Lower lobe of right lung (tissue), 2 donors: ENCODE measurements around the gene LRRC23. TPM values are rescaled to one million over a fixed set of nuclear protein-coding genes. Genes with fewer than 3 reads are reported as not detected.
"Not testable (repeated sequence)": the region's sequence is repeated elsewhere in the genome, so short reads cannot be mapped to it uniquely, and the experiment has no call there.

Source experiments
- ATAC-seq, 2 donors: fragments of 200-7000 bp; cut with Tn5 transposase; one replicate each; pipeline ENCODE4 v1.9.1; 2020 to 2022; ENCODE audit warnings: mild to moderate bottlenecking in 2 of 2, moderate library complexity in 2 of 2
- DNase-seq: peaks from one replicate; pipeline ENCODE4 v3.0.0-alpha.2; 2020
- H3K27ac ChIP-seq: fragments of 200-600 bp; one replicate; pipeline ENCODE4 v1.8.0; 2022
- H3K27me3 ChIP-seq: fragments of 200-600 bp; one replicate; pipeline ENCODE4 v1.8.0; 2022; ENCODE audit warnings: low read depth
- H3K36me3 ChIP-seq: fragments of 200-600 bp; one replicate; pipeline ENCODE4 v1.8.0; 2022; ENCODE audit warnings: mild to moderate bottlenecking
- H3K4me1 ChIP-seq: fragments of 200-600 bp; one replicate; pipeline ENCODE4 v1.8.0; 2022
- H3K4me3 ChIP-seq: fragments of 200-600 bp; one replicate; pipeline ENCODE4 v1.8.0; 2022; ENCODE audit warnings: mild to moderate bottlenecking
- H3K9me3 ChIP-seq: fragments of 200-600 bp; one replicate; pipeline ENCODE4 v1.8.0; 2022
- intact Hi-C: fragments of 100-400 bp; cut with DNase I; formaldehyde crosslinking; loops from one replicate; pipeline ENCODE4 v1.11.0; 2022
- total RNA-seq: library from RNA; stranded (reverse); fragmentation: NEBNext Ultra II Directional; extraction: Animal tissue kit (Norgen Biotek cat#: 25700); gene quantifications from one replicate; pipeline ENCODE4 v1.2.1, GENCODE V29; 2021
- TF ChIP-seq, protein P1 (sequence below): fragments of 200-600 bp; IDR thresholded peaks from one replicate; pipeline ENCODE4 v1.8.0; 2022; ENCODE audit warnings: antibody characterized with exemption, mild to moderate bottlenecking
- donor health status: DM: no; HTN: yes; CAD: no; lungs with severe emphysema.

The LRRC23 gene
- total RNA-seq, 1 donor from 2014 or later: 26.6 TPM

DNA sequence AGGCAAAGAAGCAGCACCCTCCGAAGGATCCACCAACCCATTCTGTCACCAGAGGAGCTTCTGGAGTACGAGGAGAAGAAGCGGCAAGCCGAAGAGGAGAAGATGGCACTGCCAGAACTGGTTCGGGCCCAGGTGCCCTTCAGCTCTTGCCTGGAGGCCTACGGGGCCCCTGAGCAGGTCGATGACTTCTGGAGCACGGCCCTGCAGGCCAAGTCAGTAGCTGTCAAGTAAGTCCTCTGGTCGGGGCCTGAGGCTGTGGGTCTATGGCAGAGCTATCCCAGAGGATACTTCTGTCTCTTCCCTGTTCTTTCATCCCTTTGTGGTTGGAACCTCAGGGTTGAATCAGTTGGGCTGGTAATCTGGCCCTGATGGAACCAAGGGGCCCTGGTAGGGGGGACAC, 43.2 kb upstream of the LRRC23 start:
- TF ChIP-seq, protein P1, sequence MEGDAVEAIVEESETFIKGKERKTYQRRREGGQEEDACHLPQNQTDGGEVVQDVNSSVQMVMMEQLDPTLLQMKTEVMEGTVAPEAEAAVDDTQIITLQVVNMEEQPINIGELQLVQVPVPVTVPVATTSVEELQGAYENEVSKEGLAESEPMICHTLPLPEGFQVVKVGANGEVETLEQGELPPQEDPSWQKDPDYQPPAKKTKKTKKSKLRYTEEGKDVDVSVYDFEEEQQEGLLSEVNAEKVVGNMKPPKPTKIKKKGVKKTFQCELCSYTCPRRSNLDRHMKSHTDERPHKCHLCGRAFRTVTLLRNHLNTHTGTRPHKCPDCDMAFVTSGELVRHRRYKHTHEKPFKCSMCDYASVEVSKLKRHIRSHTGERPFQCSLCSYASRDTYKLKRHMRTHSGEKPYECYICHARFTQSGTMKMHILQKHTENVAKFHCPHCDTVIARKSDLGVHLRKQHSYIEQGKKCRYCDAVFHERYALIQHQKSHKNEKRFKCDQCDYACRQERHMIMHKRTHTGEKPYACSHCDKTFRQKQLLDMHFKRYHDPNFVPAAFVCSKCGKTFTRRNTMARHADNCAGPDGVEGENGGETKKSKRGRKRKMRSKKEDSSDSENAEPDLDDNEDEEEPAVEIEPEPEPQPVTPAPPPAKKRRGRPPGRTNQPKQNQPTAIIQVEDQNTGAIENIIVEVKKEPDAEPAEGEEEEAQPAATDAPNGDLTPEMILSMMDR: no peak
- ATAC-seq (no peak), DNase-seq (no peak)
- Histone ChIP-seq H3K27ac (no peak overlapping the region), H3K36me3 (peaks cover 96% of the 10 kb centered on the region), H3K27me3 (no peaks in the 10 kb centered on the region), H3K4me1 (no peaks in the 10 kb centered on the region), H3K9me3 (no peaks in the 10 kb centered on the region), H3K4me3 (no peak overlapping the region)
- intact Hi-C loops: no loop called here

DNA sequence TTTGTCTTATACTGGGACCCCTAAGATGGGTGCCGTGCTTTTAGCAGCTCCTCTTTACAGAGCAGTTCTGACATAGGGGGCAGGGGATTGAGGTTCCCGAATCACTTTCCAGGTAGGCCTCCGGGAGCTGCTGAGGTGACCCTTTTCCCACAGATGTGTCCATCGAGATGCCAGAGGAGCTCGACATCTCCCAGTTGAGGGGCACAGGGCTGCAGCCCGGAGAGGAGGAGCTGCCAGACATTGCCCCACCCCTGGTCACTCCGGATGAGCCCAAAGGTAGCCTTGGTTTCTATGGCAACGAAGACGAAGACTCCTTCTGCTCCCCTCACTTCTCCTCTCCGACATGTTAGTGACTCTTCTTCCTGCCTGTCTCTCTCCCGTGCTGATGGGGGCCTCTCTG, 41.6 kb upstream of the LRRC23 start:
- intact Hi-C loops: no loop called here
- Histone ChIP-seq H3K27me3 (no peaks in the 10 kb centered on the region), H3K4me3 (no peak overlapping the region), H3K27ac (no peak overlapping the region), H3K36me3 (peaks cover 80% of the 10 kb centered on the region), H3K4me1 (peaks cover 5% of the 10 kb centered on the region), H3K9me3 (no peaks in the 10 kb centered on the region)
- no peak for ATAC-seq
- no peak for DNase-seq
- TF ChIP-seq, protein P1: no peak

DNA sequence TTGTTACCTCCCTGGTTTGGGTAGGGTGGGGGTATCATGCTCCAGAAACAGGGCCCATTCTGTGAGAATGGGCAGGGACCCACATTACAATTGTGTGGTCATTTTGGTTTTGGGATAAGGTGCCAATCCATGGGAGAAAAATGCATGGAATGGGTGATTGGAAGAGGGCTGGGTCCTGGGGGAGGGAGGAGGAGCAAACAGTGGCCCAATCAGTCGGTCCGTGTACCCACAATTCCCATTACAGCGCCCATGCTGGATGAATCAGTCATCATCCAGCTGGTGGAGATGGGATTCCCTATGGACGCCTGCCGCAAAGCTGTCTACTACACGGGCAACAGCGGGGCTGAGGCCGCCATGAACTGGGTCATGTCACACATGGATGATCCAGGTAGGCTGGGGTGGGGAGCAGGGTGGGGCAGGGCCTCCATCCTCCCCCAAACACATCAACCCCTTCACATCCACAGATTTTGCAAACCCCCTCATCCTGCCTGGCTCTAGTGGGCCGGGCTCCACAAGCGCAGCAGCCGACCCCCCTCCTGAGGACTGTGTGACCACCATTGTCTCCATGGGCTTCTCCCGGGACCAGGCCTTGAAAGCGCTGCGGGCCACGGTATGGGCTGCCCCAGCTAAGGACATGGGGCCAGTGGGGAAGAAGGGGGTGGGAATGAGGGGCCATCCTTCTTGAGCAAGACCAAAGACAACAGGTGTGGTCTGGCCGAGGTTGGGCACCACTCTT, 40.9 kb upstream of the LRRC23 start:
- DNase-seq (no peak), ATAC-seq (no peak)
- Histone ChIP-seq H3K4me1 (peaks cover 11% of the 10 kb centered on the region), H3K36me3 (peaks cover 73% of the 10 kb centered on the region), H3K4me3 (no peak overlapping the region), H3K27ac (no peak overlapping the region), H3K27me3 (no peaks in the 10 kb centered on the region), H3K9me3 (no peaks in the 10 kb centered on the region)
- intact Hi-C loops: no loop called here
- TF ChIP-seq, protein P1: no peak

DNA sequence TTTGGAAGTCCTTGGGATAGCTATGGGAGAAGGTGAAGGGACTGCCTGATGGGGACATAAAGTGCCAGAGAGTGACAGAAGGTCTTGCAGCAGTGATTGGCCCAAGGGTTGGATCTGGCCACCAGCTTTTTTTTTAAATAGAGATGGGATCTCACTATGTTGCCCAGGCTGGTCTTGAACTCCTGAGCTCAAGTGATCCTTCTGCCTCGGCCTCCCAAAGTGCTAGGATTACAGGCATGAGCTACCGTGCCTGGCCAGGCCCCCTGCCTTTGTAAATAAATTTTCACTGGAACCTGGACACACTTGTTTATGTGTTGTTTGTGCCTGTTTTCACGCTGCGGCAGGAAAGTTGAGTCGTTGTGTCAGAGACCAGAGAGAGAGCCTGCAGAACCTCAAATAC, 39.3 kb upstream of the LRRC23 start:
- DNase-seq, intact Hi-C loops: not testable (repeated sequence)
- H3K36me3 ChIP-seq: peaks cover 72% of the 10 kb centered on the region

DNA sequence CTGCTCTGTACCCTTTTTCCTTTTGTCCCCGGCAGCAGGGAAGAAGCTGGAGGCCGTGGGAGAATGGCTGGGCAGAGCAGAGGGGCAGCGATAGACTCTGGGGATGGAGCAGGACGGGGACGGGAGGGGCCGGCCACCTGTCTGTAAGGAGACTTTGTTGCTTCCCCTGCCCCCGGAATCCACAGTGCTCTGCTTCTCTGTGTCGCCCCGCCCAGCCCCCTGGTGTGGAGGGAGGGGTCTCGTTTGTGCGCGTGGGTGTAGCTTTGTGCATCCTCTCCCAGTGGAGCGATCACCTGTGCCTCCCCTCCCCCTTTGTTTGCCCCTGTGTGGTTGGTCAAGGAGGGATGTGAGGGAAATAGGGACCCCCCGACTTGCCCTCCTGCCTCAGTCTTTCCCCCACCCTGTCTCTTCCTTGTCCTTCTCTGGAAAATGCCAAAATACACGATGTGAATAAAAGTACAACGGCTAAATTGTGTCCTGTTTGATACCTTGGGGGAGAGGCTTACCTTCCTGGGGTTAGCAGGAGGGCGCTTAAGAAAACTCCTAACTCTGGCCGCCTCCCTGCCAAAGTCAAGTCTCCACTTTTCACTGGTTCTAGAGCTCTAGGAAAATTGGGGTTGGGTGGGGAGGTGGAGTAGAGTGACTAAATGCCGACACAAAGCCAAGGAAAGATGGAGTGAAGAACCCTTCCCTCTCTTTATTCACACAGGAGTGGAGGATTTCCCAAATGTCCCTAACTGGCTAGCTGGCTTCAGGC, 38.3 kb upstream of the LRRC23 start:
- Histone ChIP-seq H3K4me3 (peak overlapping the region; percentile 98), H3K27me3 (no peaks in the 10 kb centered on the region), H3K4me1 (peaks cover 37% of the 10 kb centered on the region), H3K36me3 (peaks cover 72% of the 10 kb centered on the region), H3K9me3 (no peaks in the 10 kb centered on the region), H3K27ac (peak overlapping the region; percentile 98)
- intact Hi-C loops: no loop called here
- ATAC-seq (no peak), DNase-seq (no peak)
- TF ChIP-seq, protein P1: no peak

More for the DNA sequence above, 39.3 kb upstream of the LRRC23 start:
- H3K9me3 ChIP-seq, ATAC-seq, H3K4me3 ChIP-seq, H3K27ac ChIP-seq, H3K27me3 ChIP-seq: not testable (repeated sequence)
- H3K4me1 ChIP-seq: peaks cover 27% of the 10 kb centered on the region

DNA sequence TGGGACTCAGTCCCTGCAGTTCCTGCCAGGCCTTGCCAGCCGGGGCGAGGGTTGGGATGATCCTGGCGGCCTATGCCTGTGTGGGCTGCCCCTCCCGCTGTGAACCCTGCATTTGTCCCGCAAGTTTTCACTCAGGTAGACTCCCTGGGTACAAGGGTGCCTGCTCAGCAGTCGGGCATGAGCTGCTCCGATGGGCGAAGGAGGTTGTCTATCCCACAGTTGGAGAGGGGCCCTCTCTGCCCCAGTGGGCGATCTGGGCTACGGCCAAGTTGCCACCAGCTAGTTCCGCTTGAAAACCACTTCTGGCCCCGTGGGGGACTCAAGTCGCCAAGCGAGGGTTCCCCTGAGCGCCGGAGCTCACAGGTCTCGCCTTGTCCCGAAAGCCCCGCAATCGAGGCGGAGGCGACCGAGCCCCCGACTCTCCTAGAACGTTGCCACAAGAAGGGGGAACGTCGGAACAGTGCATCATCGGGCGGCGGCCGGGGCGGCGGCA, 37.7 kb upstream of the LRRC23 start:
- peaks cover 70% of the 10 kb centered on the region for H3K36me3 ChIP-seq
- no peaks in the 10 kb centered on the region for H3K27me3 ChIP-seq
- no peaks in the 10 kb centered on the region for H3K9me3 ChIP-seq
- intact Hi-C loops: no loop called here
- peak overlapping the region; percentile 98 for H3K4me3 ChIP-seq
- DNase-seq (peak; percentile 91), ATAC-seq (peak; percentile 13 to 30)
- H3K4me1 ChIP-seq: peaks cover 43% of the 10 kb centered on the region
- H3K27ac ChIP-seq: peak overlapping the region; percentile 98
- TF ChIP-seq, protein P1: no peak
